ENCODE data around the gene CRELD2.

The CRELD2 gene

DNA sequence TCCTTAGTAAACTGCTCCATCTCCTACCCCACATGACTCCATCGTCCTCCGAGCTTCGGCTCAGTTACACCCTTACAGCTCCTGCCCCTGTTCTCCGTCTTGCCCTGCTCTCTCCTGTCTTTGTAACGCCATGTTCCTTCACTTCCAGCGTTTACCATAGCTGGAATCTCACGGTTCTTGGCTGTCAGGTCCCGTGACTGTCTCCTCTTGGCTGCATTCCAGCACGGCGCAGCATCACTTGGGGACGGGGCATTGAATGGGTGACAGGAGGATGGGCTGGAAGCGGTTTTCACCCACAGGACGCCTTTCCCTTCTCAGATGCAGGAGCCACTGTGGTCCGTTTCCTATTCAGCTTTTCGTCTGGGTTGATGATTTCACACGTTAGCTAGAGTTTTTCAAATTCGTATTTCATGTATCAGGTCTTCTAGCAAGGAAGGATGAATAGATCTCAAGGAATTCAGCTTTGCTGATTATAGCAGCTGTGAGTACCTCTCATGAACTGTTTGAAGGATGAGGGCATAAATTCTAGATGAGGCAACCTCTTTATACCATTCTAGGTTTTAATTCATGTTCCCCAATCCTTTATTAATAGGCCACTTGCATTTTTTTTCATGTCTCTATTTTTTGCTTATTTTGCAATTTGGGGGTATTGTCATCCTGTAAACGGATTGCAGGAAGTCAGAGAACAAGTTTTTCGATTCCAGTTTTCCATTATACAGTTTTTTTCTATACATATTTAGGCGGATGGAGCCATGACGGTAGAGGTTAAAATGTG, 35.7 kb upstream of the CRELD2 start:
- no peaks in the 10 kb centered on the region for H3K27me3 ChIP-seq
- peak; percentile 64 for DNase-seq
- no peaks in the 10 kb centered on the region for H3K4me1 ChIP-seq
- peaks cover 42% of the 10 kb centered on the region for H3K36me3 ChIP-seq
- H3K9me3 ChIP-seq = no peaks in the 10 kb centered on the region
- TF ChIP-seq, protein P1, sequence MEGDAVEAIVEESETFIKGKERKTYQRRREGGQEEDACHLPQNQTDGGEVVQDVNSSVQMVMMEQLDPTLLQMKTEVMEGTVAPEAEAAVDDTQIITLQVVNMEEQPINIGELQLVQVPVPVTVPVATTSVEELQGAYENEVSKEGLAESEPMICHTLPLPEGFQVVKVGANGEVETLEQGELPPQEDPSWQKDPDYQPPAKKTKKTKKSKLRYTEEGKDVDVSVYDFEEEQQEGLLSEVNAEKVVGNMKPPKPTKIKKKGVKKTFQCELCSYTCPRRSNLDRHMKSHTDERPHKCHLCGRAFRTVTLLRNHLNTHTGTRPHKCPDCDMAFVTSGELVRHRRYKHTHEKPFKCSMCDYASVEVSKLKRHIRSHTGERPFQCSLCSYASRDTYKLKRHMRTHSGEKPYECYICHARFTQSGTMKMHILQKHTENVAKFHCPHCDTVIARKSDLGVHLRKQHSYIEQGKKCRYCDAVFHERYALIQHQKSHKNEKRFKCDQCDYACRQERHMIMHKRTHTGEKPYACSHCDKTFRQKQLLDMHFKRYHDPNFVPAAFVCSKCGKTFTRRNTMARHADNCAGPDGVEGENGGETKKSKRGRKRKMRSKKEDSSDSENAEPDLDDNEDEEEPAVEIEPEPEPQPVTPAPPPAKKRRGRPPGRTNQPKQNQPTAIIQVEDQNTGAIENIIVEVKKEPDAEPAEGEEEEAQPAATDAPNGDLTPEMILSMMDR (IDR thresholded peaks at IDR 0.05; ENCODE audit: low read depth, low read length) = no peak
- H3K4me3 ChIP-seq (ENCODE audit: low read depth, low read length) = no peak overlapping the region

GRCh38 chr22:49883294-49883640, 35.2 kb upstream of the CRELD2 start:
- Histone ChIP-seq H3K27me3 (no peaks in the 10 kb centered on the region), H3K4me3 (ENCODE audit: low read depth, low read length) (no peak overlapping the region), H3K36me3 (peaks cover 46% of the 10 kb centered on the region), H3K9me3 (no peaks in the 10 kb centered on the region), H3K4me1 (no peaks in the 10 kb centered on the region)
- DNase-seq = no peak
- TF ChIP-seq, protein P1 (IDR thresholded peaks at IDR 0.05; ENCODE audit: low read depth, low read length) = no peak

GRCh38 chr22:49884075-49884474, 34.4 kb upstream of the CRELD2 start:
- Histone ChIP-seq H3K27me3 (no peaks in the 10 kb centered on the region), H3K36me3 (peaks cover 54% of the 10 kb centered on the region), H3K4me1 (no peaks in the 10 kb centered on the region), H3K4me3 (ENCODE audit: low read depth, low read length) (no peak overlapping the region), H3K9me3 (no peaks in the 10 kb centered on the region)
- no peak for DNase-seq
- TF ChIP-seq, protein P1 (IDR thresholded peaks at IDR 0.05; ENCODE audit: low read depth, low read length) = no peak

- H3K4me3 ChIP-seq (ENCODE audit: low read depth, low read length) = no peak overlapping the region
- TF ChIP-seq, protein P1 (IDR thresholded peaks at IDR 0.05; ENCODE audit: low read depth, low read length) = no peak
- no peaks in the 10 kb centered on the region for H3K4me1 ChIP-seq
- H3K9me3 ChIP-seq = no peaks in the 10 kb centered on the region
- peaks cover 60% of the 10 kb centered on the region for H3K36me3 ChIP-seq
- no peaks in the 10 kb centered on the region for H3K27me3 ChIP-seq
- DNase-seq = no peak
These were observed 33.8 kb upstream of the CRELD2 start for GRCh38 chr22:49884503-49885260.

- no peak overlapping the region for H3K4me3 ChIP-seq (ENCODE audit: low read depth, low read length)
- no peaks in the 10 kb centered on the region for H3K4me1 ChIP-seq
- TF ChIP-seq, protein P1 (IDR thresholded peaks at IDR 0.05; ENCODE audit: low read depth, low read length) = no peak
- H3K9me3 ChIP-seq = no peaks in the 10 kb centered on the region
- peaks cover 66% of the 10 kb centered on the region for H3K36me3 ChIP-seq
- DNase-seq = no peak
- H3K27me3 ChIP-seq = no peaks in the 10 kb centered on the region
These were observed 33.2 kb upstream of the CRELD2 start for GRCh38 chr22:49885281-49885680.

DNA sequence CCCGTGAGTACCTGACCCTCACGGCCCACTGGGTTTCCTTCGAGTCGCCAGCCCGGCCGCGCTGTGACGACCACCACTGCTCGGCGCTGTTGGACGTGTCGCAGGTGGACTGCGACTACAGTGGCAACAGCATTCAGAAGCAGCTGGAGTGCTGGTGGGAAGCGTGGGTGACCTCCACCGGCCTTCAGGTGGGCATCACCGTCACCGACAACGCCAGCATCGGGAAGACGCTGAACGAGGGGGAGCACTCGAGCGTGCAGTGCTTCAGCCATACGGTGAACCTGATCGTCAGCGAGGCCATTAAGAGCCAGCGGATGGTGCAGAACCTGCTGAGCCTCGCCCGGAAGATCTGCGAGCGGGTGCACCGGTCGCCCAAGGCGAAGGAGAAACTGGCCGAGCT, 32.6 kb upstream of the CRELD2 start:
- Histone ChIP-seq H3K27me3 (no peaks in the 10 kb centered on the region), H3K9me3 (no peaks in the 10 kb centered on the region), H3K4me3 (ENCODE audit: low read depth, low read length) (no peak overlapping the region), H3K4me1 (no peaks in the 10 kb centered on the region), H3K36me3 (peaks cover 66% of the 10 kb centered on the region)
- TF ChIP-seq, protein P1 (IDR thresholded peaks at IDR 0.05; ENCODE audit: low read depth, low read length) = no peak
- no peak for DNase-seq
